Osteoblast (primary cell): ENCODE data around the gene TRIM40. TPM values are rescaled to one million over a fixed set of nuclear protein-coding genes. Genes with fewer than 3 reads are reported as not detected.
"Not testable (repeated sequence)": the region's sequence is repeated elsewhere in the genome, so short reads cannot be mapped to it uniquely, and the experiment has no call there.

Experiments
- DNase-seq: peaks from one replicate; pipeline ENCODE4 v3.0.0; 2011; ENCODE audit warnings: low spot score, mixed read lengths; ENCODE audit not compliant: insufficient read length; ENCODE audit errors: missing footprints
- H2AFZ ChIP-seq: 2 replicates; pipeline ENCODE4 v1.6.0; 2011; ENCODE audit warnings: mild to moderate bottlenecking, low read length
- H3K27ac ChIP-seq: 2 replicates; pipeline ENCODE4 v1.5.1; 2011; ENCODE audit warnings: mild to moderate bottlenecking, low read depth, low read length, moderate library complexity
- H3K27me3 ChIP-seq: 2 replicates; pipeline ENCODE4 v1.6.0; 2012; ENCODE audit warnings: mild to moderate bottlenecking, control low read depth, inconsistent platforms, low read length, moderate library complexity; ENCODE audit not compliant: insufficient read depth
- H3K36me3 ChIP-seq: 2 replicates; pipeline ENCODE4 v1.5.1; 2011; ENCODE audit warnings: mild to moderate bottlenecking, low read length, control low read depth, moderate library complexity; ENCODE audit not compliant: insufficient read depth
- H3K4me1 ChIP-seq: 2 replicates; pipeline ENCODE4 v1.5.1; 2011; ENCODE audit warnings: mild to moderate bottlenecking, low read length, control low read depth, moderate library complexity; ENCODE audit not compliant: insufficient read depth
- H3K4me2 ChIP-seq: 2 replicates; pipeline ENCODE4 v1.6.0; 2011; ENCODE audit warnings: mild to moderate bottlenecking, low read length; ENCODE audit not compliant: insufficient read depth
- H3K4me3 ChIP-seq: fragments of 200-600 bp; sonication (generic); 3 replicates; pipeline ENCODE4 v1.5.1; 2012; ENCODE audit warnings: mild to moderate bottlenecking, low read length, inconsistent platforms; ENCODE audit not compliant: insufficient read depth
- H3K79me2 ChIP-seq: 2 replicates; pipeline ENCODE4 v1.6.0; 2012; ENCODE audit warnings: mild to moderate bottlenecking, low read length, control low read depth, inconsistent platforms; ENCODE audit not compliant: insufficient read depth
- H3K9me3 ChIP-seq: 2 replicates; pipeline ENCODE4 v1.5.1; 2011; ENCODE audit warnings: low read depth, low read length, control low read depth
- H4K20me1 ChIP-seq: 2 replicates; pipeline ENCODE4 v1.6.0; 2012; ENCODE audit warnings: mild to moderate bottlenecking, low read length, control low read depth; ENCODE audit not compliant: insufficient read depth
- total RNA-seq: library from RNA; depleted of rRNA; stranded (reverse); fragments of >200 nt; gene quantifications from 2 replicates; pipeline ENCODE4 v1.2.3, GENCODE V29; 2012
- TF ChIP-seq, protein P1 (sequence below): IDR thresholded peaks from 2 replicates; pipeline ENCODE4 v1.5.1; 2011; ENCODE audit warnings: mild to moderate bottlenecking, low read depth, low read length, moderate library complexity; ENCODE audit errors: extremely low read depth

TRIM40 gene
- total RNA-seq, 1 donor: not detected

DNA sequence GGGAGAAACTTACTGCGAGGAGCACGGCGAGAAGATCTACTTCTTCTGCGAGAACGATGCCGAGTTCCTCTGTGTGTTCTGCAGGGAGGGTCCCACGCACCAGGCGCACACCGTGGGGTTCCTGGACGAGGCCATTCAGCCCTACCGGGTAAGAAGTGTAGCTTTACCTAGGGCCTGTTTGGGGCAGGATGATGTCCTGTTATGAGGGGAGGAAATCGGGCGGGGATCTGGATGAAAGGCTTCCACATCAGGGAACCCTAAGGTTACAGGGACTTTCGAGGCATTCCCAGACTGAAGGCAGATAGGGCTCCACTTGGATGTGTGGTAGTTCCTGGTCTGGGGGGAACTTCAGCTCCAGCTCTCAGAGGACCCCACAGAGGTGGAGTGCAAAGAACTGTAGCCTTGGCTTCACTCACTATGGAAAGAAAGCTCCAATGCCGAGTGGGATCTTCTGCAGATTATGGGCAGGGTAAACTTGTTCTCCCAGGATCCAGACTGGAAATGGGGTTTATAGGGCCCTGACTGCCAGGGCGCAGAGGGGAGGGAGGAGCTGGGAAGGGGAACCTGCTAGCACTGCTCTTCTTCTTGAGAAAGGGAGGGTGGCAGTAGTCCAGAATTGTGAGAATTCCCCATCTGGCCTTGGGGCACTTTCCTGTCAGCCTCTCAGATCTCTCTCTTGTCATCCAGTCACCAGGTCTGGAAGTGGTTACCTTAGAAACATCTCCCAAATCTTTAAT is 28.1 kb downstream of the TRIM40 start:
- H3K9me3 ChIP-seq: no peaks in the 10 kb centered on the region
- no peak for DNase-seq
- H3K79me2 ChIP-seq: no peaks in the 10 kb centered on the region
- H3K36me3 ChIP-seq: no peaks in the 10 kb centered on the region
- H3K4me3 ChIP-seq: no peak overlapping the region
- H3K27me3 ChIP-seq: peaks cover 31% of the 10 kb centered on the region
- no peaks in the 10 kb centered on the region for H3K4me1 ChIP-seq
- no peak overlapping the region for H2AFZ ChIP-seq
- no peaks in the 10 kb centered on the region for H4K20me1 ChIP-seq
- TF ChIP-seq, protein P1, sequence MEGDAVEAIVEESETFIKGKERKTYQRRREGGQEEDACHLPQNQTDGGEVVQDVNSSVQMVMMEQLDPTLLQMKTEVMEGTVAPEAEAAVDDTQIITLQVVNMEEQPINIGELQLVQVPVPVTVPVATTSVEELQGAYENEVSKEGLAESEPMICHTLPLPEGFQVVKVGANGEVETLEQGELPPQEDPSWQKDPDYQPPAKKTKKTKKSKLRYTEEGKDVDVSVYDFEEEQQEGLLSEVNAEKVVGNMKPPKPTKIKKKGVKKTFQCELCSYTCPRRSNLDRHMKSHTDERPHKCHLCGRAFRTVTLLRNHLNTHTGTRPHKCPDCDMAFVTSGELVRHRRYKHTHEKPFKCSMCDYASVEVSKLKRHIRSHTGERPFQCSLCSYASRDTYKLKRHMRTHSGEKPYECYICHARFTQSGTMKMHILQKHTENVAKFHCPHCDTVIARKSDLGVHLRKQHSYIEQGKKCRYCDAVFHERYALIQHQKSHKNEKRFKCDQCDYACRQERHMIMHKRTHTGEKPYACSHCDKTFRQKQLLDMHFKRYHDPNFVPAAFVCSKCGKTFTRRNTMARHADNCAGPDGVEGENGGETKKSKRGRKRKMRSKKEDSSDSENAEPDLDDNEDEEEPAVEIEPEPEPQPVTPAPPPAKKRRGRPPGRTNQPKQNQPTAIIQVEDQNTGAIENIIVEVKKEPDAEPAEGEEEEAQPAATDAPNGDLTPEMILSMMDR: no peak
- H3K4me2 ChIP-seq: no peak overlapping the region
- no peak overlapping the region for H3K27ac ChIP-seq

DNA sequence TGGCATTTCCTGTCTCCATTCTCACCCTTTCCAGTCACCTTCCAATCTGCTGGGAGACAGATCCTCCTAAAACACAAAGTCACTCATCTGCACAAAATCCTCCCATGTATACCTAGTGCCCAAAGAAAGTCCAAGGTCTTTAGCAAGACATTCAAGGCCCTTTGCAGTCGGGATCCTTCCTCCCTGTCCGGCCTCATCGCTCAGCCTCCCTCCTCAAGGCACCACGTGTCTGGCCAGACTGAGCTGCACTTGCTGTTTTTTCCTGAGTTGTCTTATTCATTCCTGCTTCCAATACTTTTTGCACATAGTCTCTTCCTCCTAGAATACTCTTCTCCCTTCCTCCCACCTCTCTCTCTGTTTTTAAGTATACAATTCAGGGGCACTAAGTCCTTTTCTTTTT is 28.8 kb downstream of the TRIM40 start:
- DNase-seq: no peak
- H3K4me3 ChIP-seq: no peak overlapping the region
- H3K36me3 ChIP-seq: no peaks in the 10 kb centered on the region
- no peaks in the 10 kb centered on the region for H3K79me2 ChIP-seq
- no peaks in the 10 kb centered on the region for H4K20me1 ChIP-seq
- TF ChIP-seq, protein P1: no peak
- H2AFZ ChIP-seq: no peak overlapping the region
- no peak overlapping the region for H3K4me2 ChIP-seq
- no peak overlapping the region for H3K27ac ChIP-seq
- H3K27me3 ChIP-seq: peaks cover 37% of the 10 kb centered on the region
- no peaks in the 10 kb centered on the region for H3K4me1 ChIP-seq
- no peaks in the 10 kb centered on the region for H3K9me3 ChIP-seq

DNA sequence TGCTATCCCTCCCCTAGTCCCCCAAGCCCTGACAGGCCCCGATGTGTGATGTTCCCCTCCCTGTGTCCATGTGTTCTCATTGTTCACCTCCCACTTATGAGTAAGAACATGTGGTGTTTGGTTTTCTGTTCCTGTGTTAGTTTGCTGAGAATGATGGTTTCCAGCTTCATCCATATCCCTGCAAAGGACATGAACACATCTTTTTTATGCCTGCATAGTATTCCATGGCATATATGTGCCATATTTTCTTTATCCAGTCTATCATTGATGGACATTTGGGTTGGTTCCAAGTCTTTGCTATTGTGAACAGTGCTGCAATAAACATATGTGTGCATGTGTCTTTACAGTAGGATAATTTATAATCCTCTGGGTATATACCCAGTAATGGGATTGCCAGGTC is 29.3 kb downstream of the TRIM40 start:
- H3K4me1 ChIP-seq, H4K20me1 ChIP-seq, H3K4me2 ChIP-seq, DNase-seq, H2AFZ ChIP-seq, H3K27ac ChIP-seq, H3K36me3 ChIP-seq, H3K4me3 ChIP-seq, H3K9me3 ChIP-seq, H3K79me2 ChIP-seq: not testable (repeated sequence)
- peaks cover 41% of the 10 kb centered on the region for H3K27me3 ChIP-seq

- Histone ChIP-seq H3K27me3 (peaks cover 59% of the 10 kb centered on the region), H3K4me2 (no peak overlapping the region), H3K79me2 (no peaks in the 10 kb centered on the region), H3K9me3 (no peaks in the 10 kb centered on the region), H3K36me3 (no peaks in the 10 kb centered on the region), H3K4me1 (no peaks in the 10 kb centered on the region), H4K20me1 (no peaks in the 10 kb centered on the region), H3K27ac (no peak overlapping the region), H3K4me3 (no peak overlapping the region), H2AFZ (no peak overlapping the region)
- TF ChIP-seq, protein P1: no peak
- no peak for DNase-seq
These were observed 31.2 kb downstream of the TRIM40 start for GRCh38 chr6:30167101-30167500.
